Muscle layer of duodenum (tissue), 2 donors: ENCODE results near the gene NEDD4L.
A peak's percentile ranks its signal among the peaks of the same experiment; 100 is the strongest.

ENCODE experiments used
- H3K27ac ChIP-seq: one replicate; pipeline ENCODE4 v1.7.0; 2013; ENCODE audit warnings: mild to moderate bottlenecking, low read length
- H3K27me3 ChIP-seq: one replicate; pipeline ENCODE4 v1.7.0; 2013; ENCODE audit warnings: low read depth, mild to moderate bottlenecking, control low read depth, low read length
- H3K36me3 ChIP-seq, 2 donors: one replicate each; pipeline ENCODE4 v1.7.0; 2013; ENCODE audit warnings: low read length in 2 of 2, control low read depth in 1 of 2, mild to moderate bottlenecking in 1 of 2; ENCODE audit not compliant: insufficient read depth in 2 of 2, control insufficient read depth in 1 of 2
- H3K4me1 ChIP-seq, 2 donors: one replicate each; pipeline ENCODE4 v1.7.0; 2013; ENCODE audit warnings: low read length in 2 of 2, mild to moderate bottlenecking in 2 of 2, control low read depth in 1 of 2, moderate library complexity in 1 of 2; ENCODE audit not compliant: insufficient read depth in 2 of 2, control insufficient read depth in 1 of 2
- H3K4me3 ChIP-seq, 2 donors: one replicate each; pipeline ENCODE4 v1.7.0; 2013; ENCODE audit warnings: low read length in 2 of 2, low read depth in 1 of 2, mild to moderate bottlenecking in 1 of 2
- H3K9me3 ChIP-seq, 2 donors: one replicate each; pipeline ENCODE4 v1.7.0; 2013; ENCODE audit warnings: low read length in 2 of 2, control low read depth in 1 of 2, mild to moderate bottlenecking in 1 of 2; ENCODE audit not compliant: control insufficient read depth in 1 of 2
- donor health status: healthy.

Gene NEDD4L

DNA sequence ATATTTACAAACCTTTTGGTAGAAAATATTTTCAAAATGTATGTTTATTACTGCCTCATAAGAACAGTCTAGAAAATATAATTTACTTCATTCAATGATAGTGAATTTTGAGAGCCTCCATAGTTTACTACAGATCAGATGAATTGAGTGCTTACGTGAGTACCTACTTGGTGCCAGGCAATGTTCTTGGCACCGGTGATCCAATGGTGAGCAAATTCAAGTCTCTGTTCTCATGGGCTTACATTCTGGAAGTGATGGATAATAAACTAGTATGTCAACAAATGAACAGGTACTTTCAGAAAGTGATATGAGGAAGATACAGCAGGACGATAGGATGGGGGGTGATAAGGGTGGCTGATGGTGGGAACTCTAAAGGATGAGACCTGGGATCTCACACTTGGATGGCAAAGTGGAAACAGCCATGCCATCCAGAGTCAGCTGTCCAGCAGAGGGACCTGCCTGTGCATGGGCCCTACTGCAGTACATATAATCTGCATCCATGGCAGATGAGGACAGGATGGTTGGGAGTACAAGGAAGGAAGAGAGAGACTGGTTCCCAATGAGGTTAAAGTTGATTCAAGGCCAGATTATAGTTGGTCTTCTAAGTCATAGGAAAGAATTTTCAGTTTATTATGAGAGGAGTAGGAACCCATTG, 277.0 kb downstream of the NEDD4L start:
- peaks cover 0 to 3% of the 10 kb centered on the region in 2 donors for H3K4me1 ChIP-seq
- no peaks in the 10 kb centered on the region for H3K9me3 ChIP-seq
- no peaks in the 10 kb centered on the region for H3K36me3 ChIP-seq
- no peak overlapping the region for H3K4me3 ChIP-seq
- no peak overlapping the region for H3K27ac ChIP-seq
- no peaks in the 10 kb centered on the region for H3K27me3 ChIP-seq

DNA sequence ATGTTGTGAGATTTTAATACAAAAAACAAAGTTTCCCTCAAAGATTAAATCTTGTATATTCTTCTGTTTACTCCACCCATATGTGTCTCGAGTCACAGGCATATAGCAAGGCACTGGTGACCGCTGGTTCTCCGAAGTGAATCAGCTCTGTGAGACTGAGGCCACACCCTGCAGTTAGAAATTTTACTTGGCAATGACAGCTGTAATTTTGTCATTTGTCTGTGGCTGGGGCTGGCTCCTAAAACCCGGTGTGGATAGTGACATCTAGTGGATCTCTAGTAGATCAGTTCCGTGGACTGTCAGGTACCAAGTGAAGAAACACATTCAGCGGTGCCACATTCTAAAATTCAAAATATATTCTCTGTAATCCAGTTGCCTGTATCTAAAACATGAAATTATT, 278.0 kb downstream of the NEDD4L start:
- H3K27ac ChIP-seq, result no peak overlapping the region
- no peaks in the 10 kb centered on the region for H3K27me3 ChIP-seq
- peaks cover 0 to 3% of the 10 kb centered on the region in 2 donors for H3K4me1 ChIP-seq
- no peaks in the 10 kb centered on the region for H3K9me3 ChIP-seq
- no peak overlapping the region for H3K4me3 ChIP-seq
- H3K36me3 ChIP-seq, result no peaks in the 10 kb centered on the region

DNA sequence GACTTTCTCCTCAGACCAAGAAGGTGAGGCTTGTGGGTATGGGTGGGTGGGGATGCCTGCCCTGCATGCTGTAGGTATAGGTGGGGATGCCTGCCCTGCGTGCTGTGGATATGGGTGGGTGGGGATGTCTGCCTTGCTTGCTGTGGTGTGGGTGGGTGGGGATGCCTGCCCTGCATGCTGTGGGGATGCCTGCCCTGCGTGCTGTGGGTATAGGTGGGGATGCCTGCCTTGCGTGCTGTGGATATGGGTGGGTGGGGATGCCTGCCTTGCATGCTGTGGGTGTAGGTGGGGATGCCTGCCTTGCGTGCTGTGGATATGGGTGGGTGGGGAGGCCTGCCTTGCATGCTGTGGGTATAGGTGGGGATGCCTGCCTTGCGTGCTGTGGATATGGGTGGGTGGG, 278.4 kb downstream of the NEDD4L start:
- H3K27ac ChIP-seq, result no peak overlapping the region
- H3K4me3 ChIP-seq, result no peak overlapping the region
- H3K27me3 ChIP-seq, result no peaks in the 10 kb centered on the region
- H3K9me3 ChIP-seq, result no peaks in the 10 kb centered on the region
- H3K4me1 ChIP-seq, result no peaks in the 10 kb centered on the region
- no peaks in the 10 kb centered on the region for H3K36me3 ChIP-seq

DNA sequence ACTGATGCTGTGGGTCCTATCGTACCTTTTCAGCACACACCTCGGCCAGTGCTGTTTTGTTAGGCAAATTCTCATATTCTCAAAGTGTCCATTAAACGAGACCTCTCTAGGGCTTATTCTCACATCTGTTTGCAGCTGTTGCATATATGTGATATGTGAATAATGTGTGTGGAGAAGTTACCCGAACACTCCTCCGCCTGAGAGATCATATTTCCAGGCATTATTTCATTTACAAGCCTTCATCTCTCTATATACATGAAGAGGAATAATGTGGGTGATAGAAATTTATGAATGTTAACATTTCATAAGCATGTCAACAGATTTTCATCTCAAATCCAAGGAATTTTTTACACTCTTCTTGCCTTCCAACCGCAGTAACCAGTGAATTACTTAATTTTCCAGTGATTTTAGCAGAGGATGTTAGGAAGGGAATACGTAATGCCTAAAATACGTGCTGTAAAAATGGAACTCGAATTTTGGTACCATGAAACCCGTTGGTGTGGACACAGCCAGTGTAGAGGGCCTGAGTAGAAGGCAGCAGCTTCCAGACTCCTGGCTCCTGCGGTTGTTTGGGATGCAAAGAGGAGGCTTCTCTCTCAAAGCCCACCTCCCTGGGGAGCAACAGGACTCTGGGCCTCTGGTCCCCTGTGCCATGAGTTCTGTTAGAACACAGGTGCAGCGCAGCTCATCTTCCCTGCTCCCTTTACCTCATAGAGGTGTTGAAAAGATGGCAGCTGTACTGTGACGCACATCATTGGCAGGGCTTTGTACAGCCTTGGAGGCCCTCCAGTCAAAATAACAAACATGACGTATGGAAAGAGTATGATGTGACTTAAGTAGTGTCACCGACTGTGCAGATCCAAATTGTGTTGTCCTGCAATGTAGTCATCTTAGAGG, 280.1 kb downstream of the NEDD4L start:
- Histone ChIP-seq H3K4me3 (no peak overlapping the region), H3K4me1 (no peaks in the 10 kb centered on the region), H3K36me3 (no peaks in the 10 kb centered on the region), H3K27me3 (no peaks in the 10 kb centered on the region), H3K27ac (no peak overlapping the region), H3K9me3 (no peaks in the 10 kb centered on the region)

DNA sequence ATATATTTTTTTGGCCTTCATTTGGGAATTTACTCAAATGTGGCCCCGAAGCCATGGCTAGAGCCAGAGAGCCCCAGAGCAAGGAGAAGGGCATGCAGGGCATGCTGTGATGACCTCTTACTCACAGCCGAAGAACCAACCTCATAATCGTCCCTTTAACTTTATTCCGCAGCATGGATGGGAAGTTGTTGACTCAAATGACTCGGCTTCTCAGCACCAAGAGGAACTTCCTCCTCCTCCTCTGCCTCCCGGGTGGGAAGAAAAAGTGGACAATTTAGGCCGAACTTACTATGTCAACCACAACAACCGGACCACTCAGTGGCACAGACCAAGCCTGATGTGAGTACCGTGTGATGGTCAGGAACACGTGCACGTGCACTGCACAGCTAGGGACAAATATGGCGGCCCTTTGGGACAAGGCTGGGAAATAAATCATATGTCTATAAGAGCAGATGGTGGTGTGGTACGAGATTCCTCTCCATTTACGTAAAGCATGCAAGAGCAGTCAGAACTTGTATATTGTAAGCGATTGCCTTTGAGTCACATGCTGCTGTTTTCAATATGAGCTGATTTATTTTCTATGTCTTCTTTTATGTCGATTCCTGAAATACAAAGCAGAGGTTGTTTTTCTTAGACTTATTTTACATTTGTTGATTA, 280.9 kb downstream of the NEDD4L start:
- H3K27me3 ChIP-seq, result no peaks in the 10 kb centered on the region
- no peaks in the 10 kb centered on the region for H3K36me3 ChIP-seq
- no peaks in the 10 kb centered on the region for H3K4me1 ChIP-seq
- no peak overlapping the region for H3K4me3 ChIP-seq
- no peak overlapping the region for H3K27ac ChIP-seq
- no peaks in the 10 kb centered on the region for H3K9me3 ChIP-seq

DNA sequence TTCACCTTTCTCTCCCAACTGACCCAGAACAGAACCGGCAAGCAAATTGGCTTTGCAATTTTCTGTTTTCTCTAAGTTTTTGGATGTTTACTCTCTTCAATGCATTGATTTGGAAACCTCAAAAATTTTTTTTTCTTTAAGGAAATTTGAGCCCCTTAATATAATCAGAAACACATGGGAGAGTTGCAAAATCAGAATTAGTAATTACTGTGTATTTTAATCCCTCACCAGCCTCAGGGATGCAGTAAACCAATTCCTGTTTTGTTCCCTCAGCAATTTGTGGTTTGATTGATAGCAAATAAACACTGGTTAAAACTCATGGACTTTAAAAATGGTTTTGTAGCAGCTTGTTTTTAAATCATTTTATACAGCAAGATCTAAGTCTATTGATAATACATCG, 281.5 kb downstream of the NEDD4L start:
- no peak overlapping the region for H3K27ac ChIP-seq
- H3K27me3 ChIP-seq, result no peaks in the 10 kb centered on the region
- no peaks in the 10 kb centered on the region for H3K36me3 ChIP-seq
- H3K9me3 ChIP-seq, result no peaks in the 10 kb centered on the region
- no peaks in the 10 kb centered on the region for H3K4me1 ChIP-seq
- H3K4me3 ChIP-seq, result no peak overlapping the region

DNA sequence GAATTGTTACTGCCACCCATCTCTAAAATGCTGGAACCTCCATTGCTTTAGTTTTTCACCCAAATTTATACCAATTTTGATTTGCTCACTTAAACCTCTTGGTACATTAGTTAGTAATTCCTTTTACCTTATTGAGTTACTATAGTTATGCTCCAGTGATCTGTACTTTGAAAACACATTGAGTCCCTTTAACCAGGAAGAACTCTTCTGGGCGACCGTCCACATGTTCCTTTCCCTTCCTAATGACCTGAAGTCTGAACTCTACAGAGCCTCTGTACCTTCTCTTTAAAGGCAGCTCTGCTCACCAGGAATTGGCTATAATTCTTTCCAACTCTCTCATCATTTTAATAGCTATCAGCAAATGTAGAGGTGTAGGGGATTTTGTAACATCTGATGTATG, 290.0 kb downstream of the NEDD4L start:
- H3K27me3 ChIP-seq, result no peaks in the 10 kb centered on the region
- no peaks in the 10 kb centered on the region for H3K9me3 ChIP-seq
- no peak overlapping the region for H3K27ac ChIP-seq
- peaks cover 0 to 6% of the 10 kb centered on the region in 2 donors for H3K4me1 ChIP-seq
- peaks cover 0 to 7% of the 10 kb centered on the region in 2 donors for H3K36me3 ChIP-seq
- no peak overlapping the region for H3K4me3 ChIP-seq

DNA sequence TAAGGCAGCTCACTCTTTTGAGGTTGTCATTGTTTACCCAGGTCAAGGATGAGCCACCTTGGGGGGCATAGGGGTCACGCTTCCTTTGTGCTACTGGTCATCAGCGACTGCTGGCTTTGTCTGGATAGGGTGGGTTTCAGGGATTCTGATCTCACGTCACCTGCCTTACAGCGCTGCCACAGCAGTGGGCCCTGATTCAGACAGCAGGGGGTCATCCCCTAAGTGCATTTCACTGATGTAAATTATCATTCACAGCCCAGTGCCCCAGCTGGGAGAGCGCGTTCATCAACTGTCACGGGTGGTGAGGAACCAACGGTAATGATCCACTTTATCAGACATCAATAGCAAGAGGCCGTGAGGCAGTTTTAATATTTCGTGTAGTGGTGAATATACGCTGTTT, 291.2 kb downstream of the NEDD4L start:
- Histone ChIP-seq H3K4me3 (no peak overlapping the region), H3K9me3 (no peaks in the 10 kb centered on the region), H3K36me3 (peaks cover 0 to 7% of the 10 kb centered on the region in 2 donors), H3K4me1 (peaks cover 0 to 6% of the 10 kb centered on the region in 2 donors), H3K27me3 (no peaks in the 10 kb centered on the region), H3K27ac (no peak overlapping the region)

DNA sequence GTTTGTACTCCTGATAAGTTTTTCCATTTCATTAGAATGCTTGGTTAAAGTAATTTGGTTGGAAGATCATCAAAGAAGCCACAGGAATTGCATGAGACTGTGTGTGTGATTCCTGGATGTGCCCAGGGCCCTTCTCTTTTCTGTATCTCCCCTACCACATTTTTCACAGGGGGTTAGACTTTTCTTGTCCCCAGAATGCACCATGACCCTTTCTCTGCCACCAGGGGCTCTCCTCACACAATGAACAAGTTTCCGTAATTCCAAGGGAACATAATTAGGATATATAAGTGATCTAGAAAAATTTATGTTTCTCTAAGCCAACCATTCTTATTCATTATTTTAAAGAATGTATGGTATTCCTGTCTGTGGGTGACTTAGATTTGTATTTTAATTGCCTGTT, 291.8 kb downstream of the NEDD4L start:
- peaks cover 0 to 7% of the 10 kb centered on the region in 2 donors for H3K36me3 ChIP-seq
- no peaks in the 10 kb centered on the region for H3K27me3 ChIP-seq
- H3K4me1 ChIP-seq, result peaks cover 0 to 6% of the 10 kb centered on the region in 2 donors
- no peak overlapping the region for H3K27ac ChIP-seq
- no peak overlapping the region for H3K4me3 ChIP-seq
- H3K9me3 ChIP-seq, result no peaks in the 10 kb centered on the region

DNA sequence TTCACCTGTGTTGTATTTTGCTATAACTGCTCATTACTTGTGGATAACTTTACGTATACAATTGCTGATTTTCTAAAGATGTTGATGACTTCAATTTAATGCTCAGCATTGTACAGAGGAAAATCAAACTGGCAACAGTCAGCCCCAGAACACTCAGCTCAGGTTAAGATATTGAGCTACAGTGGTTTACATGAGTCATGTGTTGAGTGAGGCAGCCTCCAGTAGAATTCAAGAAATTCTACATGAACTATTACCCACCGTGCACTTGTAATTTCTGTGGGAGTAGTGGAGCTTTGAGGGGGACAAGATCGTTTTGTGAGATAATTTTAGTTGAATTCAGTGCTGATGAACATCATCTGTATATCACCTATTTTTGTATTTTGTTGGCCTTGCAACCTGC, 292.6 kb downstream of the NEDD4L start:
- Histone ChIP-seq H3K4me3 (no peak overlapping the region), H3K27me3 (no peaks in the 10 kb centered on the region), H3K27ac (peak overlapping the region; percentile 61), H3K9me3 (no peaks in the 10 kb centered on the region), H3K4me1 (peaks cover 0 to 6% of the 10 kb centered on the region in 2 donors), H3K36me3 (peaks cover 0 to 7% of the 10 kb centered on the region in 2 donors)

DNA sequence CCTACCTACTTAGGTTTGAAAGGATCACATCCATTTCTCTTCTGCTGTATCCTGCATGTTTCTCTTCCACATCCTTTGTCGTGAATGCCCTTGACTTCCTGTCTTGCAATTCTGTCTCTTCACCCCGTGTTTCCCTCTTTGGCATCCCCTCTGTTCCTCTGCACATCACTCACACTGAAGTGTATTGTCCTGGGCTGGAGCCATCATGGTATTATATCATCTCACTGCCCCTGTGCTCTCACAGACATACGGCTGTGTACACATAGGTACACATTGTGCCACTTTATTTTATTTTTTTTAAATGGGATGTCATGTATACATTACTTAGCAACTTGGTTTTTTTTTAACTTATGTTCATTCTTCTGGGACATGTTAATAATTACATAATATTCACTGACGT, 293.3 kb downstream of the NEDD4L start:
- Histone ChIP-seq H3K27ac (peak overlapping the region; percentile 61), H3K27me3 (no peaks in the 10 kb centered on the region), H3K36me3 (peaks cover 0 to 7% of the 10 kb centered on the region in 2 donors)

More for the DNA sequence above, 293.3 kb downstream of the NEDD4L start:
- no peaks in the 10 kb centered on the region for H3K9me3 ChIP-seq
- no peak overlapping the region for H3K4me3 ChIP-seq
- peaks cover 0 to 6% of the 10 kb centered on the region in 2 donors for H3K4me1 ChIP-seq
